Measurements from ENCODE around the gene CD6.
"Not testable (repeated sequence)": the region's sequence is repeated elsewhere in the genome, so short reads cannot be mapped to it uniquely, and the experiment has no call there.

CD6 gene

DNA sequence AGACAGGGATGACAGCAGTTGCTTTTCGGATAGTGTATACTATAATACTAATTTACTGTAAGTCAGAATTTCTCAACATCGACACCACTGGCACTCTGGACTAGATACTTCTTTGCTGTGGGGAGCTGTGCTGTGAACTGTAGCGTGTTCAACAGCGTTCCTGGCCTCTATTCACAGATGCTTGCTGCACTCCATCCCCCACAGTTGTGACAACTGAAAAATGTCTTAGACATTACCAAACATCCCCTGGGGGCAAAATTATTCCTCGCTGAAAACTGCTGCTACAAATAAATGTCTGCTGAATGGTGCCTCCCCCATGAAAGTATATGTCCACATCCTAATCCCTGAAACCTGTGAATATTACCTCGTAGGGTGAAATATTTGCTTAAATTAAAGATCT, 12.0 kb upstream of the CD6 start:
- FAIRE-seq: peak; percentile 63
- TF ChIP-seq POLR2A (IDR thresholded peaks at IDR 0.05; ENCODE audit: low read depth, low read length): no peak
- TF ChIP-seq POLR2AphosphoS5 (IDR thresholded peaks at IDR 0.05; ENCODE audit: low read depth, low read length): no peak
- TF ChIP-seq TAF1 (IDR thresholded peaks at IDR 0.05; ENCODE audit: borderline replicate concordance, low read depth, low read length): no peak
- DNase-seq (ENCODE audit: insufficient read length): no peak

DNA sequence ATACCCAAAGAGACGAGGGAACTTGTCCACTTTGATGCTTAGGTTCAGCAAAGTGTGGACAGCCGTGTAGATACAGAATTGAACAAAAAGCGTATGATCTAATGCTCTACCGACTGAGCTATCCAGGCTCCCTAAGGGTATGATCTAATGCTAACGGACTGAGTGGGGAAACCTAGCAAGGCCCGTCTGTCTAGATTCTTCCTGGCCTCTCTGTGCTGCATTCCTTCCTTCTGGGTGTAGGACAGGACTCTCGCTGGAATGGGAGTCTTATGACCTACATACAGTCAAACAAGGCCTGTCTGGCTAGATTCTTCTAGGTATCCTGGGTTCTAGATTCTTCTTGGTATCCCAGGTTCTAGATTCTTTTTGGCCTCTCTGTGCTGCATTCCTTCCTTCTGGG, 11.1 kb upstream of the CD6 start:
- no peak for DNase-seq (ENCODE audit: insufficient read length)
- FAIRE-seq: peak; percentile 14
- TF ChIP-seq TAF1 (IDR thresholded peaks at IDR 0.05; ENCODE audit: borderline replicate concordance, low read depth, low read length): no peak
- TF ChIP-seq POLR2AphosphoS5 (IDR thresholded peaks at IDR 0.05; ENCODE audit: low read depth, low read length): no peak

DNA sequence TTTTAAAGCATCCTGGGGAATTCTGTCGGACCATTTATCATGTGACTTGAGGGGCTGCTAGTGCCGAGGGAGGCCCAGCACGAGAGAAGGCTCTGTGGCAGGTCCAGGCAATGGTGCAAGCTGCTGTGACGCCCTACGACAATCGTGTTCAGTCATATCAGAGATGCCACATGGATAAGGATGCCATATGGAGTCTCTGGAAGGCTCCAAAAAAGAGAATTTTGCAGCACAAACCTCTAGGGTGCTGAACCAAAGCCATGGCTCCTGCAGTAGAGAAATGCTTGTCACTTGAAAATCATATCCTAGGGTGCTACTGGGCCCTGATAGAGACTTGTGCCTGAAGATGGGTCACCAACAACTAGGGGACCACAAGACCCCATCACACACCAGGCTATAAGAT, 6.7 kb upstream of the CD6 start:
- no peak for DNase-seq (ENCODE audit: insufficient read length)
- TF ChIP-seq POLR2AphosphoS5 (IDR thresholded peaks at IDR 0.05; ENCODE audit: low read depth, low read length) (no peak), POLR2A (IDR thresholded peaks at IDR 0.05; ENCODE audit: low read depth, low read length) (no peak), TAF1 (IDR thresholded peaks at IDR 0.05; ENCODE audit: borderline replicate concordance, low read depth, low read length) (no peak)
- no peak for FAIRE-seq

DNA sequence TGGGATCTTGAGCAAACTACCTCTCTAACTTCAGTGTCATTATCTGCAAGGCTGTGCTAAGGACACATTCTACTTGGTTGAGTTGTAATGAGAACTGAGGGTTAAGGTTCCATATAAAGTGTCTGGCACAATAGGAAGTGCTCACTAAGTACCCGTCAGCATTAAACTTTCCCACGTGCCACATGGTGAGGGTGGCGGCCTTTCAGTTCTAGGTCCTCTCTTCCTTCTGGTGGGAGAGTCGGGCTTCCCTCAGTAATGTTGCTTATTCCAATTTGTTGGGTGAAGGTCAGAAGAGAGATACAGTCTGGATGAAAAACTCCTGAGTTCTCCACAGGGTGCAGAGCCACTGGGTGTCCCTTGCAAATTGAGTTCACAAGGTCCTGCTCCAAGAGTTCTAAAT, 4.6 kb upstream of the CD6 start:
- no peak for DNase-seq (ENCODE audit: insufficient read length)
- TF ChIP-seq POLR2A (IDR thresholded peaks at IDR 0.05; ENCODE audit: low read depth, low read length): no peak
- TF ChIP-seq POLR2AphosphoS5 (IDR thresholded peaks at IDR 0.05; ENCODE audit: low read depth, low read length): no peak
- FAIRE-seq: no peak

DNA sequence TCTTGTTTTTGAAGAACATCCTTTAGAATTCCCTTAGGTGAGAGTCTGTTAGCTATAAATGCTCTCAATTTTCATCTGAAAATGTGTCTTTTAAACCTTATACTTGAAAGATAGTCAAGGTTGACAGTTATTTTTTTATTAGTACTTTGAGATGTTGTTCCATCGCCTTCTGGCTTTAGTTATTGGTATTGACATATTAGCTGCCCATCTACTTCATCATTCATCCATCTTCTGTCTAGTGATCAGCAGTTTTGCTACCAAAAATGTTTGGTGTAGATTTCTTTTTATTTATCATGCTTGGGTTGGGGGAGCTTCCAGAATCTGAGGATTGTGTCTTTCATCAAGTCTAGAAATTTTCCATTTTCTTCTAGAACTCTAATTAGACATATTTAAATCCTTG, 3.3 kb upstream of the CD6 start:
- TF ChIP-seq POLR2A (IDR thresholded peaks at IDR 0.05; ENCODE audit: low read depth, low read length): no peak
- TF ChIP-seq POLR2AphosphoS5 (IDR thresholded peaks at IDR 0.05; ENCODE audit: low read depth, low read length): no peak
- no peak for TF ChIP-seq TAF1 (IDR thresholded peaks at IDR 0.05; ENCODE audit: borderline replicate concordance, low read depth, low read length)
- DNase-seq (ENCODE audit: insufficient read length) (no peak), FAIRE-seq (no peak)

DNA sequence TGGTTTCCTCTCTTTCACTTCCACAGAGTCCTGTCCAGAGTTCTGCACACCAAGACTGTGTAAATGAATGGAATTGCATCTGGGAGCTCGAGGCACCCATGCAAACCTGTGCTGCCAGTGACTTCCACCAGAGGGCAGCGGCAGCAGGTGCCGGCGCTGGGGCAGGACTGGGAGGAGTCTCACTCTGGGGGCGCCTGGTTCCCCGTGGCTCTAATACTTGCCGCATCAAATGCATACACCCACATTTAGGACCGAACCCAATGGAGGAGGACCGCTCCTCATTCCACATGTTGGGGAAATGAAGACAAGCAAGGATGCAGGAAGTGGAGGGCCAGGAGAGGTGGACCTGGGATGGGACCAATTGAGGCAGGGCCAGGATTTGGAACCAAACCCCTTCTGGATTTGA, 1.1 kb upstream of the CD6 start:
- FAIRE-seq: peak; percentile 93

DNA sequence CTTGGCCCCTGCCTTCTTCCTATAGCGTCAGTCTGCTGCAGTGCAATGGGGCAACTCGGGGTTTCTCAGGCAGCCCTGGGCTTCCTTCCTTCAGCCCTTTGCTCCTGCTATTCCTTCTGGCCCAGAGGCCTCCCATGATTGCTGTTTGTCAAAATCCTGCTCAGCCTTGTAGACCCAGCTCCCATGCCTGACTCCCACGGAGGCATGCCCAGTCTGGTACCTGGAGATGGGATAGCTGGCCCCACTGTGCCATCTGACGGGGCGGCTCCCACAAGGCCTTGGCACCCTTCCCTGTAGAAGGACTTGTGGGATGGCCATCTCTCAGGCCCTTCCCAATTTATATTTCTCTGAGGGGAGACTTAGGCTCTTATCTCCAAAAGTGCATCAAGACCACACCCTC, 590 bp upstream of the CD6 start:
- TF ChIP-seq POLR2A (IDR thresholded peaks at IDR 0.05; ENCODE audit: low read depth, low read length): no peak
- no peak for TF ChIP-seq POLR2AphosphoS5 (IDR thresholded peaks at IDR 0.05; ENCODE audit: low read depth, low read length)
- no peak for TF ChIP-seq TAF1 (IDR thresholded peaks at IDR 0.05; ENCODE audit: borderline replicate concordance, low read depth, low read length)
- FAIRE-seq (no peak), DNase-seq (ENCODE audit: insufficient read length) (no peak)

More for the DNA sequence above, 1.1 kb upstream of the CD6 start:
- peak; percentile 64 for DNase-seq (ENCODE audit: insufficient read length)
- no peak for TF ChIP-seq POLR2A (IDR thresholded peaks at IDR 0.05; ENCODE audit: low read depth, low read length)
- no peak for TF ChIP-seq POLR2AphosphoS5 (IDR thresholded peaks at IDR 0.05; ENCODE audit: low read depth, low read length)
- TF ChIP-seq TAF1 (IDR thresholded peaks at IDR 0.05; ENCODE audit: borderline replicate concordance, low read depth, low read length): no peak

DNA sequence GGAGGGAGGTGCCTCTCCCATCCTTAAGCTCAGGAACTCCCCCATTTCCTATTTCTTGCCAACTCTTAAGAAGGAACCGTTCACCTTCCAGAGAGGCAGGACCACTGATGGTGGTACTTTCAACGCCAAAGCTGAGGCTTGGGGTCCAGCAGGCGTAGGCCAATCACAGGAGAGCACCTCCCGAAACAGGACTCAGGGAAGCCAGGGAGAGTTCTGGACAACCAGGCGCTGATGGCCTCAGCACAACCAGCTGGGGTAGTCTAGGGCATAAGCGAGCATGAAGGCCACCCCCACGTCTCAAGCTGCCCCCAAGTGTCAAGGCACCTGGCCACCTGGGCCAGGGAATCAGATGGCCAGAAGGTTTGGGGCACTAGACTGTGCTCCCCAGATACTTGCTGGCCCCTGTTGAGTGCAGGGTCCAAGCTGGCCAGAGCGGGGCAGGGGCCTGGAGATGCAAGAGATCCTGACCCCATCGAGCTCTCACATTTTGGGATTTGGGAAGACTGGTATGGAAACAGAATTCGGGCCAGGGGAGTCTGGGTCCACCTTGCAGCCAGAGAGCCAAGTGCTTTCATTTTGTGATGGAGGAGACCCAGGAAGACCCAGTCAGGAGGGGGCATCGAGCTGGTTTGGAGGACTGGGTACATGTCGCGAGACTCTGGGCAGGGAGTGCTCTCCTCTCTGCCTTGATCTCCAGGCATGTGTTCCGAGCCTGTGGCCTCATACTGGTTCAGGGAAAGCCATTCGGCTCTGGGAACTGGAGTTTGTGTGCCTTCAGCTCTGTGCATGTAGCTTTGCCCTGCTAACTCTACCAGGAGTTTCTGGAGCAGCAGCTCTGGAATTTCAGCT, 926 bp downstream of the CD6 start:
- TF ChIP-seq TAF1 (IDR thresholded peaks at IDR 0.05; ENCODE audit: borderline replicate concordance, low read depth, low read length) (no peak), POLR2A (IDR thresholded peaks at IDR 0.05; ENCODE audit: low read depth, low read length) (no peak), POLR2AphosphoS5 (IDR thresholded peaks at IDR 0.05; ENCODE audit: low read depth, low read length) (no peak)
- DNase-seq (ENCODE audit: insufficient read length) (no peak), FAIRE-seq (no peak)

DNA sequence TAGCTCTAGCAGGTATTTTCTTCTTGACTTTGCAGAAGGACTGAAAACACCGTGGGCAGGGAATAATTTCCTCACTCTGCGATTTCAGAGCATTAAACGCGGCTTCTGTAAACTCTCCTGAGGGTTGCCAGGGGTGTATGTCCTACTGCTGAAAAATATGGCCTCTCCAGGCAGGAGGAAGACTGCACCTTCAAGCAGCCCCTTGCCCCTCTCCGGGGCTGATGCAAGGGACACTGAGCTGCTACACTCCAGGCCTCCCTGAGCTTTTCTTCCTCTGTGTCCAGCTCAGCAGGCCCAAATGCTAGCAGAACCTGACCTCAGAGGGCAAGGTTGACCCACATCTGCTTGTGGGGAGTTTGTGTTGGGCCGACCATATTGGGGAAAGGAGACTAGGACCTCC, 2.2 kb downstream of the CD6 start:
- no peak for FAIRE-seq
- no peak for TF ChIP-seq POLR2AphosphoS5 (IDR thresholded peaks at IDR 0.05; ENCODE audit: low read depth, low read length)
- TF ChIP-seq TAF1 (IDR thresholded peaks at IDR 0.05; ENCODE audit: borderline replicate concordance, low read depth, low read length): no peak
- TF ChIP-seq POLR2A (IDR thresholded peaks at IDR 0.05; ENCODE audit: low read depth, low read length): no peak
- DNase-seq (ENCODE audit: insufficient read length): no peak

DNA sequence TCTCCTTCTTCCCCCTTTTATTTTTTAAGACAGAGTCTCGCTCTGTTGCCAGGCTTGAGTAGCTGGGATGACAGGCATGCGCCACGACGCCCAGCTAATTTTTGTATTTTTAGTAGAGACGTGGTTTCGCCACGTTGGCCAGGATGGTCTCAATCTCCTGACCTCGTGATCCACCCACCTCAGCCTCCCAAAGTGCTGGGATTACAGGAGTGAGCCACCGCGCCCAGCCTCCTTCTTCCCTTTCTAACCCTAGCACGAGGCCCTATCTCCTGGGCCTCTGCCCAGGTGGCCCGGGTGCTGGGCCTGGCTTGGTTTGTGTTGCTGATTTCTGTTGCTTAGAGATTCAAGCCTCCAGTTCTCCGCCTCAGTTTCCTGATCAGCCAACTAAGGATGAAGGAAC, 2.8 kb downstream of the CD6 start:
- FAIRE-seq; DNase-seq (ENCODE audit: insufficient read length): not testable (repeated sequence)

DNA sequence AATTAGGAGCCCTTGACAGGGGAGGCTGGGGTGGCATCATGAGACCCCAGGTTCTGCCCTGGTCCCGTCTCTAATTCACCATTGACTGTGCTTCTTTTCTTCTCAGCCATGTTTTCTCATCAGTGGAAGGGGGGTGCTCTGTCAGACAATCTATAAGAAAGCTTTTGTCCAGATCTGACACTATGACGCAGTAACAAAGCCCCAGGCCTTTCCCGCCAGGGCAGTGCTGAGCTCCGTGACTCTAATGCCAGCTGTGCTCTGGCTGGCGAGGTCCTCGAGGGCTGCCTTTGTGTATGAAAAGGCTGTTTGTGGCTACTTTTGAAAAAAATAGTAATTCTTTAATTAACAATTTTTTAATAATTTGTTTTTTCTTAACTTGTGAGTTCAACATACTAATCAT, 3.2 kb downstream of the CD6 start:
- no peak for FAIRE-seq
- TF ChIP-seq POLR2A (IDR thresholded peaks at IDR 0.05; ENCODE audit: low read depth, low read length): no peak
- TF ChIP-seq POLR2AphosphoS5 (IDR thresholded peaks at IDR 0.05; ENCODE audit: low read depth, low read length): no peak
- TF ChIP-seq TAF1 (IDR thresholded peaks at IDR 0.05; ENCODE audit: borderline replicate concordance, low read depth, low read length): no peak
- DNase-seq (ENCODE audit: insufficient read length): no peak

DNA sequence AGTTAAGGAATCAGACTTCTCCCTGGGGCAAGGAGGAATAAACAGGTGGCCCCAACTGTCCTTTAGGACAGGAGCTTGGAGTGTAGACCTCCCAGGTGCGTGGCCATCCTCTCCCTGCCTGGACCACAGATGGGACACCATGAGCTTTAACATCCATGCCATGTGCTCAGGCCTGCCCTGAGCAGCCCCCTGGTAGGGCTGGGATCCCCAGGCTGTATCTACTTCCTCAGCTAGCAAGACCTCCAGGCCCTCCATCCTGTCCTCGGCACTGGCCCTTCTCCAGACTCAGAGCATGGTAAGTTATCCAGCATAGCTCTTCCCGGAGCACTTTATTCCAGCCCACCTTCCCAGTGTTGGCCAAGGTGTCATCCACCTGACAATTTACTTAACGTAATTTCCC, 5.7 kb downstream of the CD6 start:
- no peak for DNase-seq (ENCODE audit: insufficient read length)
- no peak for TF ChIP-seq POLR2AphosphoS5 (IDR thresholded peaks at IDR 0.05; ENCODE audit: low read depth, low read length)
- no peak for TF ChIP-seq TAF1 (IDR thresholded peaks at IDR 0.05; ENCODE audit: borderline replicate concordance, low read depth, low read length)
- no peak for TF ChIP-seq POLR2A (IDR thresholded peaks at IDR 0.05; ENCODE audit: low read depth, low read length)
- no peak for FAIRE-seq

DNA sequence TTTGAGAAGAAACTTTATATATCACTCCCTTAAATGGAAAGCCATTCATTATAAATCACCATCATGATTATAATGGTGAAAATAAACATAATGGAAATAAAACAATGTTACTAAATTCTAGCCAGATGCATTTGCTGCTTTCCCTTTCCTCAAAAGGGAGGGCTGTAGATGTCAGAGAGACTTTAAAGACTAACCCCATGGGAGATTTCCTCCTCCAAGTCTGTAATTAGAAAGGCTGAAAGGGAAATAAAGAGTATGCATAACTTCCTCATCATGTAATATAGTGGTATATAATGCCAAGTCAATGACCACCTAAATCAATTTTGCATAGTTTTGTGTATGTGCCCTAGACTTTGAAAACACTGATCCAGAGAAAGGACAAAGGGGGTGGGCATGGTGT, 6.4 kb downstream of the CD6 start:
- TF ChIP-seq POLR2AphosphoS5 (IDR thresholded peaks at IDR 0.05; ENCODE audit: low read depth, low read length): no peak
- no peak for DNase-seq (ENCODE audit: insufficient read length)
- no peak for FAIRE-seq
